Measurements from ENCODE around the gene FOXN1. TPM values are rescaled to one million over a fixed set of nuclear protein-coding genes. Genes with fewer than 3 reads are reported as not detected.

The FOXN1 gene
- polyA plus RNA-seq, 1 of the 3 experiments (the other 2 are of a cell fraction) = not detected

GRCh38 chr17:28555022-28555421 is 48.9 kb downstream of the FOXN1 start:
- Histone ChIP-seq H3F3A (replicated peaks; ENCODE audit: insufficient read depth) (peaks cover 5% of the 10 kb centered on the region), H2AFZ (ENCODE audit: low read depth) (no peak overlapping the region), H3K27me3 (ENCODE audit: insufficient read depth) (no peaks in the 10 kb centered on the region), H3K9ac (no peak overlapping the region), H3K79me2 (ENCODE audit: insufficient read depth) (peaks cover 16% of the 10 kb centered on the region), H3K4me3 (ENCODE audit: low read depth in 2 of 2, low read length in 1 of 2) (no peak overlapping the region), H3K4me2 (no peak overlapping the region), H3K27ac (ENCODE audit: low read depth in 2 of 2, low read length in 1 of 2) (no peak overlapping the region), H3K9me3 (no peaks in the 10 kb centered on the region), H3K9me2 (no peaks in the 10 kb centered on the region), H4K20me1 (ENCODE audit: insufficient read depth) (peaks cover 15% of the 10 kb centered on the region), H3K4me1 (ENCODE audit: control insufficient read depth in 1 of 2, insufficient read depth in 2 of 2, low read depth in 1 of 2, low read length in 1 of 2) (peaks cover 3 to 22% of the 10 kb centered on the region in 2 experiments; a peak in 2 of 4 replicates), H3K36me3 (replicated peaks in 1 of 2; ENCODE audit: control insufficient read depth in 1 of 2, insufficient read depth in 2 of 2, low read length in 1 of 2) (peaks cover 23 to 36% of the 10 kb centered on the region in 2 experiments)
- TF ChIP-seq ELF1 (IDR thresholded peaks at IDR 0.05) (no peak), TAF1 (IDR thresholded peaks at IDR 0.05; ENCODE audit: borderline replicate concordance, low read depth, low read length) (no peak), RAD21 (IDR thresholded peaks at IDR 0.05; ENCODE audit: low read length) (no peak), SIN3A (IDR thresholded peaks at IDR 0.05; ENCODE audit: borderline replicate concordance, low read depth, low read length) (no peak), GATA2 (CRISPR knock-in tag; IDR thresholded peaks at IDR 0.05) (no peak), MXI1 (IDR thresholded peaks at IDR 0.05; ENCODE audit: low read depth, low read length) (no peak), USF1 (IDR thresholded peaks at IDR 0.05; ENCODE audit: borderline replicate concordance, low read depth) (no peak), NFIC (IDR thresholded peaks at IDR 0.05; ENCODE audit: borderline replicate concordance) (no peak), TCF12 (IDR thresholded peaks at IDR 0.05) (no peak), CHD2 (IDR thresholded peaks at IDR 0.05; ENCODE audit: low read length, partially characterized antibody) (no peak), RXRA (IDR thresholded peaks at IDR 0.05; ENCODE audit: borderline replicate concordance, low read depth) (no peak), USF2 (IDR thresholded peaks at IDR 0.05; ENCODE audit: borderline replicate concordance, low read depth, low read length) (no peak)
- TF ChIP-seq, protein P1, sequence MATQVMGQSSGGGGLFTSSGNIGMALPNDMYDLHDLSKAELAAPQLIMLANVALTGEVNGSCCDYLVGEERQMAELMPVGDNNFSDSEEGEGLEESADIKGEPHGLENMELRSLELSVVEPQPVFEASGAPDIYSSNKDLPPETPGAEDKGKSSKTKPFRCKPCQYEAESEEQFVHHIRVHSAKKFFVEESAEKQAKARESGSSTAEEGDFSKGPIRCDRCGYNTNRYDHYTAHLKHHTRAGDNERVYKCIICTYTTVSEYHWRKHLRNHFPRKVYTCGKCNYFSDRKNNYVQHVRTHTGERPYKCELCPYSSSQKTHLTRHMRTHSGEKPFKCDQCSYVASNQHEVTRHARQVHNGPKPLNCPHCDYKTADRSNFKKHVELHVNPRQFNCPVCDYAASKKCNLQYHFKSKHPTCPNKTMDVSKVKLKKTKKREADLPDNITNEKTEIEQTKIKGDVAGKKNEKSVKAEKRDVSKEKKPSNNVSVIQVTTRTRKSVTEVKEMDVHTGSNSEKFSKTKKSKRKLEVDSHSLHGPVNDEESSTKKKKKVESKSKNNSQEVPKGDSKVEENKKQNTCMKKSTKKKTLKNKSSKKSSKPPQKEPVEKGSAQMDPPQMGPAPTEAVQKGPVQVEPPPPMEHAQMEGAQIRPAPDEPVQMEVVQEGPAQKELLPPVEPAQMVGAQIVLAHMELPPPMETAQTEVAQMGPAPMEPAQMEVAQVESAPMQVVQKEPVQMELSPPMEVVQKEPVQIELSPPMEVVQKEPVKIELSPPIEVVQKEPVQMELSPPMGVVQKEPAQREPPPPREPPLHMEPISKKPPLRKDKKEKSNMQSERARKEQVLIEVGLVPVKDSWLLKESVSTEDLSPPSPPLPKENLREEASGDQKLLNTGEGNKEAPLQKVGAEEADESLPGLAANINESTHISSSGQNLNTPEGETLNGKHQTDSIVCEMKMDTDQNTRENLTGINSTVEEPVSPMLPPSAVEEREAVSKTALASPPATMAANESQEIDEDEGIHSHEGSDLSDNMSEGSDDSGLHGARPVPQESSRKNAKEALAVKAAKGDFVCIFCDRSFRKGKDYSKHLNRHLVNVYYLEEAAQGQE (IDR thresholded peaks at IDR 0.05; ENCODE audit: low read depth, low read length) = no peak
- TF ChIP-seq, protein P2, sequence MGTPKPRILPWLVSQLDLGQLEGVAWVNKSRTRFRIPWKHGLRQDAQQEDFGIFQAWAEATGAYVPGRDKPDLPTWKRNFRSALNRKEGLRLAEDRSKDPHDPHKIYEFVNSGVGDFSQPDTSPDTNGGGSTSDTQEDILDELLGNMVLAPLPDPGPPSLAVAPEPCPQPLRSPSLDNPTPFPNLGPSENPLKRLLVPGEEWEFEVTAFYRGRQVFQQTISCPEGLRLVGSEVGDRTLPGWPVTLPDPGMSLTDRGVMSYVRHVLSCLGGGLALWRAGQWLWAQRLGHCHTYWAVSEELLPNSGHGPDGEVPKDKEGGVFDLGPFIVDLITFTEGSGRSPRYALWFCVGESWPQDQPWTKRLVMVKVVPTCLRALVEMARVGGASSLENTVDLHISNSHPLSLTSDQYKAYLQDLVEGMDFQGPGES (IDR thresholded peaks at IDR 0.05; ENCODE audit: low read depth, low read length) = no peak
- ChIA-PET CTCF (no interaction called here), POLR2A (no interaction called here)
- 100% methylated on average over 3 of the region's 3 CpGs for WGBS (ENCODE audit: low lambda C conversion rate)
- no peak for DNase-seq
